Stimulated activated CD8-positive, alpha-beta memory T cell treated with anti-CD3 and anti-CD28 coated beads, Interleukin-12 subunit alpha, Interleukin-12 subunit beta, amount 100 ng/mL, for 1 hour (primary cell): ENCODE measurements around the gene ZNF177.

ENCODE experiments used
- DNase-seq: peaks from one replicate; pipeline ENCODE4 v3.0.0-alpha.2; 2020; ENCODE audit warnings: low read depth

The ZNF177 gene

DNA sequence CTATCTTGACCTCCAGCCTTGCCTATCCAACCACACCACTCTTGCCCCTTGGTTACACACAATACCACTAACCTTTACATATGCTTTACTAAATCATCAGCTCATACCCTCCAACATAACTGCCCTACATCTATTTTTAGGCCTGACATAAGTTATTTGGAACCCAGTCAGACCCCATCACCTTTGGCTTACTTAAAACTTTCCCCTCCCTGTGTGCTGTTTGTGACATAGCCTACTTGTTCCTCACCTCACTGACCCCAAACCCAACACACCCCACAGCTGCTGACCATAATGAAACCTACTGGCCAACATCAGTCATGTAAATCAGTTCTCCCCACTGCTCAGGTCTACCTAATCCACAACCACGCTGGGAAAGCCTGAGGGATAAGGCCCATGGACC is 67.6 kb downstream of the ZNF177 start:
- DNase-seq, result no peak

- DNase-seq, result peak; percentile 20
Measured at GRCh38 chr19:9431475-9431874, 68.7 kb downstream of the ZNF177 start.
